Measurements from ENCODE around the gene SOX6. TPM values are rescaled to one million over a fixed set of nuclear protein-coding genes. Genes with fewer than 3 reads are reported as not detected.

Gene SOX6
- total RNA-seq, 1 donor from 2014 or later: 7.6 TPM

GRCh38 chr11:16367252-16367651 is 10.9 kb upstream of the SOX6 start:
- H3K4me3 ChIP-seq: no peak overlapping the region
- DNase-seq (ENCODE audit: low spot score): no peak
- H3K36me3 ChIP-seq: no peaks in the 10 kb centered on the region
- H3K9ac ChIP-seq: no peak overlapping the region
- H2AFZ ChIP-seq (replicated peaks): no peak overlapping the region
- H3K4me1 ChIP-seq: no peaks in the 10 kb centered on the region
- H3F3A ChIP-seq (ENCODE audit: low read depth): no peaks in the 10 kb centered on the region
- Mint-ChIP-seq H3K9me3 (peaks cover 2% of the 10 kb centered on the region), H3K4me3 (no peak overlapping the region), H3K27me3 (ENCODE audit: insufficient read depth, low read depth) (peaks cover 3% of the 10 kb centered on the region), H3K36me3 (peaks cover 2% of the 10 kb centered on the region), H3K4me1 (peaks cover 11% of the 10 kb centered on the region), H3K27ac (no peak overlapping the region)
- no peak overlapping the region for H3K4me2 ChIP-seq
- TF ChIP-seq EZH2phosphoT487 (IDR thresholded peaks at IDR 0.05): no peak
- TF ChIP-seq, protein P1, sequence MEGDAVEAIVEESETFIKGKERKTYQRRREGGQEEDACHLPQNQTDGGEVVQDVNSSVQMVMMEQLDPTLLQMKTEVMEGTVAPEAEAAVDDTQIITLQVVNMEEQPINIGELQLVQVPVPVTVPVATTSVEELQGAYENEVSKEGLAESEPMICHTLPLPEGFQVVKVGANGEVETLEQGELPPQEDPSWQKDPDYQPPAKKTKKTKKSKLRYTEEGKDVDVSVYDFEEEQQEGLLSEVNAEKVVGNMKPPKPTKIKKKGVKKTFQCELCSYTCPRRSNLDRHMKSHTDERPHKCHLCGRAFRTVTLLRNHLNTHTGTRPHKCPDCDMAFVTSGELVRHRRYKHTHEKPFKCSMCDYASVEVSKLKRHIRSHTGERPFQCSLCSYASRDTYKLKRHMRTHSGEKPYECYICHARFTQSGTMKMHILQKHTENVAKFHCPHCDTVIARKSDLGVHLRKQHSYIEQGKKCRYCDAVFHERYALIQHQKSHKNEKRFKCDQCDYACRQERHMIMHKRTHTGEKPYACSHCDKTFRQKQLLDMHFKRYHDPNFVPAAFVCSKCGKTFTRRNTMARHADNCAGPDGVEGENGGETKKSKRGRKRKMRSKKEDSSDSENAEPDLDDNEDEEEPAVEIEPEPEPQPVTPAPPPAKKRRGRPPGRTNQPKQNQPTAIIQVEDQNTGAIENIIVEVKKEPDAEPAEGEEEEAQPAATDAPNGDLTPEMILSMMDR (IDR thresholded peaks at IDR 0.05): no peak
- no peak for TF ChIP-seq EZH2 (IDR thresholded peaks at IDR 0.05)
- no peaks in the 10 kb centered on the region for H3K79me2 ChIP-seq (ENCODE audit: low read depth)
- no peaks in the 10 kb centered on the region for H3K9me3 ChIP-seq (ENCODE audit: low read depth)
- peaks cover 90% of the 10 kb centered on the region for H3K27me3 ChIP-seq
- no peaks in the 10 kb centered on the region for H4K20me1 ChIP-seq (ENCODE audit: low read depth)
- no peak overlapping the region for H3K27ac ChIP-seq

- Histone ChIP-seq H3K9ac (no peak overlapping the region), H3K27ac (no peak overlapping the region), H3K36me3 (no peaks in the 10 kb centered on the region), H3K4me2 (no peak overlapping the region), H3K4me3 (no peak overlapping the region), H2AFZ (replicated peaks) (no peak overlapping the region), H3K9me3 (ENCODE audit: low read depth) (no peaks in the 10 kb centered on the region), H3K4me1 (no peaks in the 10 kb centered on the region), H3F3A (ENCODE audit: low read depth) (no peaks in the 10 kb centered on the region), H4K20me1 (ENCODE audit: low read depth) (no peaks in the 10 kb centered on the region), H3K79me2 (ENCODE audit: low read depth) (no peaks in the 10 kb centered on the region), H3K27me3 (peaks cover 81% of the 10 kb centered on the region)
- no peak for DNase-seq (ENCODE audit: low spot score)
- peaks cover 2% of the 10 kb centered on the region for H3K9me3 Mint-ChIP-seq
- TF ChIP-seq, protein P1 (IDR thresholded peaks at IDR 0.05): no peak
- TF ChIP-seq EZH2phosphoT487 (IDR thresholded peaks at IDR 0.05) (no peak), EZH2 (IDR thresholded peaks at IDR 0.05) (no peak)
- H3K4me1 Mint-ChIP-seq: peaks cover 16% of the 10 kb centered on the region
- H3K4me3 Mint-ChIP-seq: no peak overlapping the region
- peaks cover 2% of the 10 kb centered on the region for H3K36me3 Mint-ChIP-seq
- peak overlapping the region; percentile 74 for H3K27ac Mint-ChIP-seq
- H3K27me3 Mint-ChIP-seq (ENCODE audit: insufficient read depth, low read depth): peaks cover 2% of the 10 kb centered on the region
Measured at GRCh38 chr11:16365581-16366228, 9.4 kb upstream of the SOX6 start.

DNA sequence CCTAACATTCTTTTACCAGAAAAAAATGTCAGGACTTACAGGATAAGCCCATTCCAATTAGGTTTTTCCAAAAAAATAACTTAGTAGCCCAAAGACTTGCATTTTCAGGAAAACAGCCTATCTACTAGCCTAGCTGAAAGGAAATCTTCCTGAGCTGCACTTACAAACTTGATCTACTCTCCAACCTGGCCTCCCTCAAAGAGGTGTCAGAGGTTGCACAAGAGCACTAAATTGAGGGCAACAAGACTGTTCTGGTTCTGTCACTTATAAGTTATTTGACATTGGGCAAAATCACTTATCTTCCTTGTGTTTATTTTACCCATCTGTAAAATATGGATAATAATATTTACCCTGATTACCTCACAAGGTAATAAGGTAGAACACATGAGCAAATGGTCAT is 7.9 kb upstream of the SOX6 start:
- Mint-ChIP-seq H3K36me3 (no peaks in the 10 kb centered on the region), H3K4me3 (no peak overlapping the region), H3K4me1 (peaks cover 16% of the 10 kb centered on the region), H3K9me3 (no peaks in the 10 kb centered on the region), H3K27ac (no peak overlapping the region), H3K27me3 (ENCODE audit: insufficient read depth, low read depth) (no peaks in the 10 kb centered on the region)
- Histone ChIP-seq H3K27me3 (peaks cover 66% of the 10 kb centered on the region), H2AFZ (replicated peaks) (no peak overlapping the region), H3K79me2 (ENCODE audit: low read depth) (no peaks in the 10 kb centered on the region), H3K4me1 (no peaks in the 10 kb centered on the region), H3F3A (ENCODE audit: low read depth) (no peaks in the 10 kb centered on the region), H4K20me1 (ENCODE audit: low read depth) (no peaks in the 10 kb centered on the region), H3K4me2 (no peak overlapping the region), H3K27ac (no peak overlapping the region), H3K36me3 (no peaks in the 10 kb centered on the region), H3K9me3 (ENCODE audit: low read depth) (no peaks in the 10 kb centered on the region), H3K4me3 (no peak overlapping the region), H3K9ac (no peak overlapping the region)
- no peak for DNase-seq (ENCODE audit: low spot score)
- TF ChIP-seq EZH2 (IDR thresholded peaks at IDR 0.05): no peak
- TF ChIP-seq, protein P1 (IDR thresholded peaks at IDR 0.05): no peak
- no peak for TF ChIP-seq EZH2phosphoT487 (IDR thresholded peaks at IDR 0.05)
